Karpas-422 (cell line): Measurements from ENCODE around the gene ADCY9. TPM values are rescaled to one million over a fixed set of nuclear protein-coding genes. Genes with fewer than 3 reads are reported as not detected.
"Not testable (repeated sequence)": the region's sequence is repeated elsewhere in the genome, so short reads cannot be mapped to it uniquely, and the experiment has no call there.

Experiments used
- DNase-seq: peaks from one replicate; pipeline ENCODE4 v3.0.0-alpha.2; 2015
- H2AFZ ChIP-seq: fragments of 200-600 bp; sonication (generic); 2 replicates; pipeline ENCODE4 v1.6.1; 2014; ENCODE audit warnings: antibody characterized with exemption, low read length, mixed read lengths
- H3K27ac ChIP-seq: fragments of 200-600 bp; sonication (generic); 2 replicates; pipeline ENCODE4 v1.5.1; 2014; ENCODE audit warnings: mild to moderate bottlenecking, low read length, moderate library complexity
- H3K27me3 ChIP-seq: fragments of 200-600 bp; sonication (generic); 2 replicates; pipeline ENCODE4 v1.6.1; 2014; ENCODE audit warnings: low read length, mixed read lengths
- H3K36me3 ChIP-seq: fragments of 200-600 bp; sonication (generic); 2 replicates; pipeline ENCODE4 v1.6.1; 2014; ENCODE audit warnings: low read length, mixed read lengths; ENCODE audit not compliant: insufficient read depth
- H3K4me1 ChIP-seq: fragments of 200-600 bp; sonication (generic); 2 replicates; pipeline ENCODE4 v1.6.1; 2014; ENCODE audit warnings: mild to moderate bottlenecking, low read length, mixed read lengths
- H3K4me2 ChIP-seq: fragments of 200-600 bp; sonication (generic); 2 replicates; pipeline ENCODE4 v1.6.1; 2014; ENCODE audit warnings: low read length, low read depth, mild to moderate bottlenecking; ENCODE audit not compliant: poor library complexity, severe bottlenecking
- H3K4me3 ChIP-seq: fragments of 200-600 bp; sonication (generic); 2 replicates; pipeline ENCODE4 v1.5.1; 2014; ENCODE audit warnings: mild to moderate bottlenecking, antibody characterized with exemption, low read length, mixed read lengths
- H3K79me2 ChIP-seq: fragments of 200-600 bp; sonication (generic); 2 replicates; pipeline ENCODE4 v1.6.1; 2014; ENCODE audit warnings: mild to moderate bottlenecking, low read length, mixed read lengths
- H3K9ac ChIP-seq: fragments of 200-600 bp; sonication (generic); 2 replicates; pipeline ENCODE4 v1.6.0; 2014; ENCODE audit warnings: low read length
- H3K9me2 ChIP-seq: fragments of 200-600 bp; sonication (generic), shearing (Covaris generic); replicated peaks from 2 replicates; pipeline ENCODE4 v1.6.0; 2014; ENCODE audit warnings: mild to moderate bottlenecking, low read length, moderate library complexity; ENCODE audit not compliant: insufficient read depth
- H3K9me3 ChIP-seq: fragments of 300-700, 200-600 bp; sonication (generic); 2 replicates; pipeline ENCODE4 v1.6.1; 2014; ENCODE audit warnings: low read length, mixed read lengths
- H4K20me1 ChIP-seq: fragments of 200-600 bp; sonication (generic); 2 replicates; pipeline ENCODE4 v1.6.1; 2014; ENCODE audit warnings: mild to moderate bottlenecking, antibody characterized with exemption, low read length, low read depth; ENCODE audit not compliant: insufficient read depth
- total RNA-seq: library from RNA; depleted of rRNA; stranded (reverse); fragments of >200 nt; shearing (Covaris generic); gene quantifications from 2 replicates; pipeline ENCODE4 v1.2.3, GENCODE V29; 2014; ENCODE audit warnings: low replicate concordance; rRNA removed

The ADCY9 gene
- total RNA-seq = 0.11 and 0.14 TPM in 2 replicates

GRCh38 chr16:4116325-4117249 is at the start of gene ADCY9:
TSS of gene ADCY9 (minus strand) at chr16:4116442. CDS start at chr16:4115442, 1,000 bp downstream.
- Histone ChIP-seq H3K27ac (no peak within 1 kb of the TSS), H4K20me1 (no peaks in the 10 kb centered on the region), H3K79me2 (no peaks in the 10 kb centered on the region)

GRCh38 chr16:4160658-4161430 is 44.6 kb upstream of the ADCY9 start:
- H3K36me3 ChIP-seq = no peaks in the 10 kb centered on the region
- H3K9me3 ChIP-seq = no peaks in the 10 kb centered on the region
- peak; percentile 52 for DNase-seq
- no peaks in the 10 kb centered on the region for H4K20me1 ChIP-seq
- no peak overlapping the region for H2AFZ ChIP-seq
- H3K79me2 ChIP-seq = no peaks in the 10 kb centered on the region
- no peak overlapping the region for H3K4me3 ChIP-seq
- H3K4me1 ChIP-seq = no peaks in the 10 kb centered on the region
- H3K4me2 ChIP-seq = no peak overlapping the region
- no peaks in the 10 kb centered on the region for H3K27me3 ChIP-seq
- no peak overlapping the region for H3K27ac ChIP-seq
- no peaks in the 10 kb centered on the region for H3K9me2 ChIP-seq
- H3K9ac ChIP-seq = no peak overlapping the region

More at GRCh38 chr16:4116325-4117249, at the start of gene ADCY9:
- Histone ChIP-seq H3K9me2 (no peaks in the 10 kb centered on the region), H2AFZ (peak within 1 kb of the TSS; percentile 75; the same call in 1 of the 2 replicates), H3K4me2 (peak within 1 kb of the TSS; percentile 67), H3K9ac (peak within 1 kb of the TSS; percentile 59), H3K27me3 (no peaks in the 10 kb centered on the region; the same call in 1 of the 2 replicates), H3K9me3 (no peaks in the 10 kb centered on the region), H3K36me3 (no peaks in the 10 kb centered on the region), H3K4me1 (peaks cover 19% of the 10 kb centered on the region), H3K4me3 (peak within 1 kb of the TSS; percentile 59)
- peak; percentile 84 for DNase-seq

- H3K4me3 ChIP-seq = no peak overlapping the region
Measured at GRCh38 chr16:4159726-4160125, 43.5 kb upstream of the ADCY9 start.

GRCh38 chr16:4158143-4159093 is 42.2 kb upstream of the ADCY9 start:
- no peaks in the 10 kb centered on the region for H3K27me3 ChIP-seq

More at GRCh38 chr16:4159726-4160125, 43.5 kb upstream of the ADCY9 start:
- H3K9me2 ChIP-seq = no peaks in the 10 kb centered on the region
- no peak overlapping the region for H3K9ac ChIP-seq
- H3K4me2 ChIP-seq = no peak overlapping the region
- H2AFZ ChIP-seq = no peak overlapping the region
- no peaks in the 10 kb centered on the region for H3K9me3 ChIP-seq
- no peak overlapping the region for H3K27ac ChIP-seq
- H4K20me1 ChIP-seq = no peaks in the 10 kb centered on the region
- no peaks in the 10 kb centered on the region for H3K27me3 ChIP-seq
- DNase-seq = no peak
- no peaks in the 10 kb centered on the region for H3K4me1 ChIP-seq
- H3K36me3 ChIP-seq = no peaks in the 10 kb centered on the region
- no peaks in the 10 kb centered on the region for H3K79me2 ChIP-seq

GRCh38 chr16:4157376-4157825 is 41.2 kb upstream of the ADCY9 start:
- H3K36me3 ChIP-seq = no peaks in the 10 kb centered on the region
- no peak overlapping the region for H2AFZ ChIP-seq
- H3K9me3 ChIP-seq = no peaks in the 10 kb centered on the region
- H3K27me3 ChIP-seq = no peaks in the 10 kb centered on the region
- H3K9me2 ChIP-seq = no peaks in the 10 kb centered on the region
- no peak for DNase-seq
- no peak overlapping the region for H3K9ac ChIP-seq
- H4K20me1 ChIP-seq = no peaks in the 10 kb centered on the region
- H3K4me1 ChIP-seq = no peaks in the 10 kb centered on the region
- H3K4me3 ChIP-seq = no peak overlapping the region
- no peaks in the 10 kb centered on the region for H3K79me2 ChIP-seq
- H3K4me2 ChIP-seq = no peak overlapping the region
- no peak overlapping the region for H3K27ac ChIP-seq

More at GRCh38 chr16:4158143-4159093, 42.2 kb upstream of the ADCY9 start:
- no peak for DNase-seq
- Histone ChIP-seq H3K4me1 (no peaks in the 10 kb centered on the region), H3K79me2 (no peaks in the 10 kb centered on the region), H3K4me3 (no peak overlapping the region), H3K4me2 (no peak overlapping the region), H3K36me3 (no peaks in the 10 kb centered on the region), H3K9ac (no peak overlapping the region), H3K27ac (no peak overlapping the region), H3K9me2 (no peaks in the 10 kb centered on the region), H3K9me3 (no peaks in the 10 kb centered on the region), H2AFZ (no peak overlapping the region), H4K20me1 (no peaks in the 10 kb centered on the region)

- DNase-seq, H3K9me3 ChIP-seq, H3K27me3 ChIP-seq, H3K9me2 ChIP-seq, H3K4me1 ChIP-seq, H3K27ac ChIP-seq, H3K9ac ChIP-seq, H2AFZ ChIP-seq, H4K20me1 ChIP-seq, H3K79me2 ChIP-seq, H3K4me3 ChIP-seq, H3K4me2 ChIP-seq, H3K36me3 ChIP-seq: not testable (repeated sequence)
Measured at GRCh38 chr16:4156503-4156902, 40.3 kb upstream of the ADCY9 start.

- H3K4me1 ChIP-seq, H3K79me2 ChIP-seq, H3K27me3 ChIP-seq, H4K20me1 ChIP-seq, DNase-seq, H3K4me2 ChIP-seq, H3K9ac ChIP-seq, H3K27ac ChIP-seq, H3K9me2 ChIP-seq, H3K9me3 ChIP-seq, H3K36me3 ChIP-seq, H3K4me3 ChIP-seq, H2AFZ ChIP-seq: not testable (repeated sequence)
Measured at GRCh38 chr16:4153364-4153763, 37.1 kb upstream of the ADCY9 start.
